Ascending aorta (tissue), 2 donors: ENCODE data around the gene TMEM79. TPM values are rescaled to one million over a fixed set of nuclear protein-coding genes. Genes with fewer than 3 reads are reported as not detected.
A peak's percentile ranks its signal among the peaks of the same experiment; 100 is the strongest.

Experiments used
- DNase-seq, 2 donors: peaks; one replicate each; pipeline ENCODE4 v3.0.0-alpha.2; 2019; ENCODE audit warnings: low spot score in 2 of 2
- H3K27ac ChIP-seq, 2 donors: fragments of 200-600 bp; sonication (generic); one replicate each; pipeline ENCODE4 v1.5.1; 2016 to 2017; ENCODE audit warnings: mild to moderate bottlenecking in 1 of 2
- H3K27me3 ChIP-seq: fragments of 200-600 bp; sonication (generic); one replicate; pipeline ENCODE4 v1.5.1; 2017
- H3K36me3 ChIP-seq, 2 donors: fragments of 200-600 bp; sonication (generic); one replicate each; pipeline ENCODE4 v1.5.1; 2016
- H3K4me1 ChIP-seq, 2 donors: fragments of 200-600 bp; sonication (generic); one replicate each; pipeline ENCODE4 v1.5.1; 2016 to 2017; ENCODE audit warnings: mild to moderate bottlenecking in 1 of 2
- H3K4me3 ChIP-seq, 2 donors: fragments of 200-600 bp; sonication (generic); one replicate each; pipeline ENCODE4 v1.5.1; 2016 to 2017; ENCODE audit warnings: mild to moderate bottlenecking in 1 of 2
- H3K9me3 ChIP-seq, 2 donors: fragments of 200-600 bp; sonication (generic); one replicate each; pipeline ENCODE4 v1.5.1; 2016
- CTCF ChIP-seq, 3 experiments: fragments of 200-600 bp in 2 of 3; fragments of 450-650 bp in 1 of 3; sonication (generic) in 2 of 3; IDR thresholded peaks; one replicate each; pipeline ENCODE4 v1.5.1; 2016 to 2019; ENCODE audit warnings: antibody characterized with exemption in 3 of 3, mild to moderate bottlenecking in 1 of 3, moderate library complexity in 1 of 3
- intact Hi-C: fragments of 100-400 bp; cut with DNase I; formaldehyde crosslinking; loops from one replicate; pipeline ENCODE4 v1.15.1; 2023
- total RNA-seq: library from RNA; depleted of rRNA; stranded (reverse); fragments of >200 nt; gene quantifications from one replicate; pipeline ENCODE4 v1.1.0, GENCODE V29; 2016

Gene TMEM79
- total RNA-seq, 1 donor from 2014 or later, result not detected

DNA sequence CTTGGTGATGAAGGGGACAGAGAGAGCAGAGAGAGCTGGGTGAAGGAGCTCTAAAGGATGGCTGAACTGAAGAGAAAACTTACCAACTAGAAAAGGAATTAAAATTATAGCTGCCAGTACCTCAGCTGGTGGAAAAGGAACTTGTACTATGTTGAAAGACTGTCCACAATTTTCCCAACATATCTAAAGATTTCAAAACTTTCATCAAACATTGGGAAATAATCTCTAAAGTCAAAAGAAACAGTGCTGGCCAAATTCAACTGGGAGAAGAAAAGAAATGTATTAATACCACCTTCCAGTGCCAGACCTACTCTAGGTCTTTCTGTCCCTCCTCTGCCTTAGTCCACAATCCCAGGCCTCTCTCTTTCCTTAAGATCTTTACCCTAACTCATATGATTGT lies 7.6 kb upstream of the TMEM79 start:
- intact Hi-C loops, result no loop called here

DNA sequence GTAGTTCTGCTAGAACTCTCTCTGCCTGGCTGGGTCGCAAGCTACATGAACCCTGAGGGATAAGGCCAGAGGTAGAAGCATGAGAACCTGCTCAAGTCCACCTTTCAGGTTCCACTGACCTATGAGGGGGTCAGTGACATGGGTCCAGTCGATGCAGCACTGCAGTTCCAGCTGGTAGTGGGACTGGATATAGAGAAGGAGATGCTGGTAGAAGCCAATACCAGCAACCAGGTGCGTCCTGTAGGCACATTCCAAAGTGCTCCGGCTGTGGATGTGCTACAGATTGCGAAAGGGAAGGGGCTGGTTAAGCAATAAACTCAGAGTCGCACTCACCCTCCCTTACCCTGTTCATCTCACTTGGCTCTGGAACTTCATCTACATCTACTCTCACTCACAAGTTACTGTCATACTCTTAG lies 7.2 kb upstream of the TMEM79 start:
- Histone ChIP-seq H3K4me1 (peaks cover 0 to 11% of the 10 kb centered on the region in 2 donors), H3K4me3 (no peak overlapping the region), H3K9me3 (no peaks in the 10 kb centered on the region), H3K27ac (no peak overlapping the region), H3K27me3 (no peaks in the 10 kb centered on the region), H3K36me3 (peaks cover 61 to 68% of the 10 kb centered on the region in 2 donors)
- no peak for DNase-seq
- no peak for TF ChIP-seq CTCF (IDR thresholded peaks at IDR 0.05)
- intact Hi-C loops, result no loop called here

More for the DNA sequence above, 7.6 kb upstream of the TMEM79 start:
- H3K9me3 ChIP-seq, result no peaks in the 10 kb centered on the region
- DNase-seq, result no peak
- no peak overlapping the region for H3K27ac ChIP-seq
- peaks cover 64 to 72% of the 10 kb centered on the region in 2 donors for H3K36me3 ChIP-seq
- H3K27me3 ChIP-seq, result no peaks in the 10 kb centered on the region
- no peak overlapping the region for H3K4me3 ChIP-seq
- H3K4me1 ChIP-seq, result peaks cover 0 to 7% of the 10 kb centered on the region in 2 donors
- TF ChIP-seq CTCF (IDR thresholded peaks at IDR 0.05), result no peak

GRCh38 chr1:156279837-156280236 lies 4.3 kb upstream of the TMEM79 start:
- peaks cover 0 to 13% of the 10 kb centered on the region in 2 donors for H3K4me1 ChIP-seq
- H3K36me3 ChIP-seq, result peaks cover 32 to 39% of the 10 kb centered on the region in 2 donors

GRCh38 chr1:156281281-156281680 lies 2.8 kb upstream of the TMEM79 start:
- no peak for TF ChIP-seq CTCF (IDR thresholded peaks at IDR 0.05)
- intact Hi-C loops, result no loop called here
- H3K27me3 ChIP-seq, result no peaks in the 10 kb centered on the region
- H3K36me3 ChIP-seq, result peaks cover 19 to 25% of the 10 kb centered on the region in 2 donors
- DNase-seq, result no peak
- peaks cover 0 to 13% of the 10 kb centered on the region in 2 donors for H3K4me1 ChIP-seq
- peak overlapping the region; percentile 81 to 88 for H3K4me3 ChIP-seq
- H3K9me3 ChIP-seq, result no peaks in the 10 kb centered on the region
- no peak overlapping the region for H3K27ac ChIP-seq

More at GRCh38 chr1:156279837-156280236, 4.3 kb upstream of the TMEM79 start:
- DNase-seq, result no peak
- intact Hi-C loops, result no loop called here
- Histone ChIP-seq H3K4me3 (no peak overlapping the region), H3K27me3 (no peaks in the 10 kb centered on the region), H3K27ac (no peak overlapping the region), H3K9me3 (no peaks in the 10 kb centered on the region)
- TF ChIP-seq CTCF (IDR thresholded peaks at IDR 0.05), result no peak

DNA sequence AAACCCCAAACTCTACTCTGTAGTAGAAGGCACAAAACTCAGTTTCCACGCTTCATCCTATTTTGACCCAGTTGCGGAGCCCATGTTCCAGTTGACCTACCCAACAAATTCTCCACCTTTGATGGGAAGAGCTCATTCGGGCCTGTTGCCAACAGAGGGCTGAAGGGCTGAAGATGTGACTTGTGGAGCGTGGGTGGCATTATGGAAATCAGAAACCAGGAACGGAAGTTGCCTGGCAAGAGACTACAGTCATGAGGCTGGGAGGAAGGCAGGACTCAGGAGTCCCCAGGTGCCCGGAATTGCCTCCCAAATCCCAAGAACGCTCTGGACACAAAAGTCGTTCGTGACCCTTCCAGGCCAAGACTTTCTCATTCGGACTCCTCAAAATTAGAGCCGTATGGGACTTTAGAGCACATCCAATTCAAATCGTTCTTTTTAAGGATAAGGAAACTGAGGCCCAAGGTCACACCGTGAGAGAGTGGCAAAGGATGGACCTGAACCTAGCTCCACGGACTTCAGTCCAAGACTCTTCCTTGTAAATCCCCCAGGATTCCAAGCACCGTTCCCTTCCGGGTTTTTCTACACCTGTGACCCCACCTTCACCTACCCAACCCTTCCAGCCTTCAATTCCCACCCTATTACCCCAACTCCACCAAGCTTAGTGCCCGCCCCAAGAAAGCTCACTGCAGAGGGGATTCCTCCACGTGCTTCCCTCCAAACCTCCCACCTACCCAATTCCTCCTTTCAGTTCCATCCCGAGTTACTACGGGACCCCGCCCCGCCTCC lies 2.2 kb upstream of the TMEM79 start:
- DNase-seq, result no peak
- no peak for TF ChIP-seq CTCF (IDR thresholded peaks at IDR 0.05)
- Histone ChIP-seq H3K9me3 (no peaks in the 10 kb centered on the region), H3K4me1 (peaks cover 0 to 13% of the 10 kb centered on the region in 2 donors), H3K27me3 (no peaks in the 10 kb centered on the region), H3K36me3 (peaks cover 12 to 19% of the 10 kb centered on the region in 2 donors), H3K27ac (peak overlapping the region; percentile 82 to 85), H3K4me3 (peak overlapping the region; percentile 81 to 88)
- intact Hi-C loops, result loop anchor here (1.0 kb wide), 1 partner anchor 56 kb away; the partner anchor contains the start of genes CCT3 and TSACC
